ENCODE measurements around the gene NPTX2. TPM values are rescaled to one million over a fixed set of nuclear protein-coding genes. Genes with fewer than 3 reads are reported as not detected.

Gene NPTX2
- total RNA-seq, 2 experiments from 2014 or later, result not detected

GRCh38 chr7:98664882-98665281 is 47.8 kb downstream of the NPTX2 start:
- TF ChIP-seq EZH2phosphoT487 (IDR thresholded peaks at IDR 0.05; ENCODE audit: borderline replicate concordance, low read depth, low read length) (no peak), CTCF (conservative IDR thresholded peaks at IDR 0.05; ENCODE audit: low read length) (no peak)
- Histone ChIP-seq H3K4me1 (ENCODE audit: insufficient read depth, low read length, poor library complexity, severe bottlenecking) (peaks cover 5% of the 10 kb centered on the region), H3K9me2 (ENCODE audit: insufficient read depth, low read length) (no peaks in the 10 kb centered on the region), H3K36me3 (ENCODE audit: insufficient read depth, low read length) (no peaks in the 10 kb centered on the region), H3K9me3 (ENCODE audit: low read length) (peaks cover 14% of the 10 kb centered on the region; the same call in 1 of the 2 replicates), H3K79me2 (ENCODE audit: insufficient read depth, low read depth, low read length) (no peaks in the 10 kb centered on the region), H3K4me2 (ENCODE audit: low read length) (no peak overlapping the region), H4K20me1 (ENCODE audit: insufficient read depth, low read length) (no peaks in the 10 kb centered on the region), H3K4me3 (ENCODE audit: low read depth, low read length, poor library complexity, severe bottlenecking) (no peak overlapping the region), H2AFZ (ENCODE audit: low read length) (no peak overlapping the region), H3K27ac (ENCODE audit: low read depth, low read length, poor library complexity, severe bottlenecking) (no peak overlapping the region)
- CTCF ChIA-PET (ENCODE audit: unreplicated experiment), result no interaction called here
- intact Hi-C loops (cut with micrococcal nuclease; ENCODE audit: unreplicated experiment), result no loop called here
- POLR2A ChIA-PET, result interaction anchor here (0.6 kb wide), 1 partner anchor 38 kb away, joined by 4 read pairs; no protein-coding TSS in a partner anchor
- no peak for DNase-seq (ENCODE audit: low spot score)
- no TSS peak for BruUV-seq (replicated peaks)

GRCh38 chr7:98668255-98668654 is 51.2 kb downstream of the NPTX2 start:
- no TSS peak for BruUV-seq (replicated peaks)
- intact Hi-C loops (cut with micrococcal nuclease; ENCODE audit: unreplicated experiment), result no loop called here
- no peak for DNase-seq (ENCODE audit: low spot score)
- POLR2A ChIA-PET, result interaction anchor here (1.2 kb wide), 1 partner anchor 14 kb away, joined by 3 read pairs; no protein-coding TSS in a partner anchor
- TF ChIP-seq CTCF (conservative IDR thresholded peaks at IDR 0.05; ENCODE audit: low read length), result no peak
- no peak for TF ChIP-seq EZH2phosphoT487 (IDR thresholded peaks at IDR 0.05; ENCODE audit: borderline replicate concordance, low read depth, low read length)
- Histone ChIP-seq H3K4me3 (ENCODE audit: low read depth, low read length, poor library complexity, severe bottlenecking) (no peak overlapping the region), H3K4me2 (ENCODE audit: low read length) (no peak overlapping the region), H3K9me2 (ENCODE audit: insufficient read depth, low read length) (no peaks in the 10 kb centered on the region), H3K4me1 (ENCODE audit: insufficient read depth, low read length, poor library complexity, severe bottlenecking) (no peaks in the 10 kb centered on the region), H4K20me1 (ENCODE audit: insufficient read depth, low read length) (no peaks in the 10 kb centered on the region), H3K79me2 (ENCODE audit: insufficient read depth, low read depth, low read length) (no peaks in the 10 kb centered on the region), H2AFZ (ENCODE audit: low read length) (no peak overlapping the region), H3K27ac (ENCODE audit: low read depth, low read length, poor library complexity, severe bottlenecking) (no peak overlapping the region), H3K9me3 (ENCODE audit: low read length) (peaks cover 16% of the 10 kb centered on the region), H3K36me3 (ENCODE audit: insufficient read depth, low read length) (no peaks in the 10 kb centered on the region)
- CTCF ChIA-PET (ENCODE audit: unreplicated experiment), result interaction anchor here (0.6 kb wide), 1 partner anchor 9 kb away, joined by 3 read pairs; no protein-coding TSS in a partner anchor

GRCh38 chr7:98669329-98670000 is 52.4 kb downstream of the NPTX2 start:
- Histone ChIP-seq H2AFZ (ENCODE audit: low read length) (no peak overlapping the region), H3K9me2 (ENCODE audit: insufficient read depth, low read length) (no peaks in the 10 kb centered on the region), H3K36me3 (ENCODE audit: insufficient read depth, low read length) (no peaks in the 10 kb centered on the region), H3K79me2 (ENCODE audit: insufficient read depth, low read depth, low read length) (no peaks in the 10 kb centered on the region), H3K4me3 (ENCODE audit: low read depth, low read length, poor library complexity, severe bottlenecking) (no peak overlapping the region), H4K20me1 (ENCODE audit: insufficient read depth, low read length) (no peaks in the 10 kb centered on the region), H3K9me3 (ENCODE audit: low read length) (peaks cover 15% of the 10 kb centered on the region), H3K4me2 (ENCODE audit: low read length) (no peak overlapping the region), H3K27ac (ENCODE audit: low read depth, low read length, poor library complexity, severe bottlenecking) (no peak overlapping the region), H3K4me1 (ENCODE audit: insufficient read depth, low read length, poor library complexity, severe bottlenecking) (no peaks in the 10 kb centered on the region)
- POLR2A ChIA-PET, result interaction anchor here (0.6 to 1.2 kb wide), 3 partner anchors 13 to 19 kb away, joined by 3 read pairs; no protein-coding TSS in a partner anchor
- no TSS peak for BruUV-seq (replicated peaks)
- intact Hi-C loops (cut with micrococcal nuclease; ENCODE audit: unreplicated experiment), result no loop called here
- no peak for DNase-seq (ENCODE audit: low spot score)
- TF ChIP-seq EZH2phosphoT487 (IDR thresholded peaks at IDR 0.05; ENCODE audit: borderline replicate concordance, low read depth, low read length), result no peak
- TF ChIP-seq CTCF (conservative IDR thresholded peaks at IDR 0.05; ENCODE audit: low read length), result no peak
- CTCF ChIA-PET (ENCODE audit: unreplicated experiment), result no interaction called here

Measured in OCI-LY7 (cell line).